ENCODE results near the gene TXNDC5. TPM values are rescaled to one million over a fixed set of nuclear protein-coding genes. Genes with fewer than 3 reads are reported as not detected.
"Not testable (repeated sequence)": the region's sequence is repeated elsewhere in the genome, so short reads cannot be mapped to it uniquely, and the experiment has no call there.

The TXNDC5 gene
- total and polyA plus RNA-seq, 2 experiments from 2014 or later, result 42.9 to 210 TPM

DNA sequence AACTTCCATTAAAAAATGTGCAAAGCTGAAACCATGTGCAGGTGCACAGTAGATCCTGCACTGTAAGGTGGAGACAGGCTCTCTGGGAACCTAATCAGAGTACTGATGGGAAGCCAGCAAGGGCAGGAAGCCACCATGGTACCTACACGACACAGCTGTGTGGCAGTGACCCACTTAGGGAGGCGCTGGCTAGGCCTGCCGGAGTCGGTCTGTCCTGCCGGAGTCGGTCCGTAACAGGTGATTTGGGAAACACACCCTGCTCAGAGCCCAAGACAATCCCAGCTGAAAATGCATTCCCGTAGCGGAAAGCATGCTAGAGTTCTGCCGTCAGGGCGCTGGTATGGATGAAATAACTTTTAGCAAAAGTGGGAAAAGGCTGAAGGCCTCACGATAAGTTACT is 17.2 kb downstream of the TXNDC5 start:
- no peaks in the 10 kb centered on the region for H3K9me2 ChIP-seq (ENCODE audit: insufficient read depth)
- H3F3A ChIP-seq (replicated peaks; ENCODE audit: low read depth), result no peaks in the 10 kb centered on the region
- H3K27ac ChIP-seq (ENCODE audit: low read depth), result no peak overlapping the region
- H3K4me3 Mint-ChIP-seq, result no peak overlapping the region
- peaks cover 3% of the 10 kb centered on the region for H3K27me3 Mint-ChIP-seq (ENCODE audit: insufficient read depth, low read depth, poor library complexity)
- no peaks in the 10 kb centered on the region for H3K79me2 ChIP-seq (replicated peaks; ENCODE audit: insufficient read depth)
- no peak overlapping the region for H2AFZ ChIP-seq
- TF ChIP-seq JUNB (IDR thresholded peaks at IDR 0.05; ENCODE audit: unreplicated experiment), result no peak
- TF ChIP-seq, protein P1, sequence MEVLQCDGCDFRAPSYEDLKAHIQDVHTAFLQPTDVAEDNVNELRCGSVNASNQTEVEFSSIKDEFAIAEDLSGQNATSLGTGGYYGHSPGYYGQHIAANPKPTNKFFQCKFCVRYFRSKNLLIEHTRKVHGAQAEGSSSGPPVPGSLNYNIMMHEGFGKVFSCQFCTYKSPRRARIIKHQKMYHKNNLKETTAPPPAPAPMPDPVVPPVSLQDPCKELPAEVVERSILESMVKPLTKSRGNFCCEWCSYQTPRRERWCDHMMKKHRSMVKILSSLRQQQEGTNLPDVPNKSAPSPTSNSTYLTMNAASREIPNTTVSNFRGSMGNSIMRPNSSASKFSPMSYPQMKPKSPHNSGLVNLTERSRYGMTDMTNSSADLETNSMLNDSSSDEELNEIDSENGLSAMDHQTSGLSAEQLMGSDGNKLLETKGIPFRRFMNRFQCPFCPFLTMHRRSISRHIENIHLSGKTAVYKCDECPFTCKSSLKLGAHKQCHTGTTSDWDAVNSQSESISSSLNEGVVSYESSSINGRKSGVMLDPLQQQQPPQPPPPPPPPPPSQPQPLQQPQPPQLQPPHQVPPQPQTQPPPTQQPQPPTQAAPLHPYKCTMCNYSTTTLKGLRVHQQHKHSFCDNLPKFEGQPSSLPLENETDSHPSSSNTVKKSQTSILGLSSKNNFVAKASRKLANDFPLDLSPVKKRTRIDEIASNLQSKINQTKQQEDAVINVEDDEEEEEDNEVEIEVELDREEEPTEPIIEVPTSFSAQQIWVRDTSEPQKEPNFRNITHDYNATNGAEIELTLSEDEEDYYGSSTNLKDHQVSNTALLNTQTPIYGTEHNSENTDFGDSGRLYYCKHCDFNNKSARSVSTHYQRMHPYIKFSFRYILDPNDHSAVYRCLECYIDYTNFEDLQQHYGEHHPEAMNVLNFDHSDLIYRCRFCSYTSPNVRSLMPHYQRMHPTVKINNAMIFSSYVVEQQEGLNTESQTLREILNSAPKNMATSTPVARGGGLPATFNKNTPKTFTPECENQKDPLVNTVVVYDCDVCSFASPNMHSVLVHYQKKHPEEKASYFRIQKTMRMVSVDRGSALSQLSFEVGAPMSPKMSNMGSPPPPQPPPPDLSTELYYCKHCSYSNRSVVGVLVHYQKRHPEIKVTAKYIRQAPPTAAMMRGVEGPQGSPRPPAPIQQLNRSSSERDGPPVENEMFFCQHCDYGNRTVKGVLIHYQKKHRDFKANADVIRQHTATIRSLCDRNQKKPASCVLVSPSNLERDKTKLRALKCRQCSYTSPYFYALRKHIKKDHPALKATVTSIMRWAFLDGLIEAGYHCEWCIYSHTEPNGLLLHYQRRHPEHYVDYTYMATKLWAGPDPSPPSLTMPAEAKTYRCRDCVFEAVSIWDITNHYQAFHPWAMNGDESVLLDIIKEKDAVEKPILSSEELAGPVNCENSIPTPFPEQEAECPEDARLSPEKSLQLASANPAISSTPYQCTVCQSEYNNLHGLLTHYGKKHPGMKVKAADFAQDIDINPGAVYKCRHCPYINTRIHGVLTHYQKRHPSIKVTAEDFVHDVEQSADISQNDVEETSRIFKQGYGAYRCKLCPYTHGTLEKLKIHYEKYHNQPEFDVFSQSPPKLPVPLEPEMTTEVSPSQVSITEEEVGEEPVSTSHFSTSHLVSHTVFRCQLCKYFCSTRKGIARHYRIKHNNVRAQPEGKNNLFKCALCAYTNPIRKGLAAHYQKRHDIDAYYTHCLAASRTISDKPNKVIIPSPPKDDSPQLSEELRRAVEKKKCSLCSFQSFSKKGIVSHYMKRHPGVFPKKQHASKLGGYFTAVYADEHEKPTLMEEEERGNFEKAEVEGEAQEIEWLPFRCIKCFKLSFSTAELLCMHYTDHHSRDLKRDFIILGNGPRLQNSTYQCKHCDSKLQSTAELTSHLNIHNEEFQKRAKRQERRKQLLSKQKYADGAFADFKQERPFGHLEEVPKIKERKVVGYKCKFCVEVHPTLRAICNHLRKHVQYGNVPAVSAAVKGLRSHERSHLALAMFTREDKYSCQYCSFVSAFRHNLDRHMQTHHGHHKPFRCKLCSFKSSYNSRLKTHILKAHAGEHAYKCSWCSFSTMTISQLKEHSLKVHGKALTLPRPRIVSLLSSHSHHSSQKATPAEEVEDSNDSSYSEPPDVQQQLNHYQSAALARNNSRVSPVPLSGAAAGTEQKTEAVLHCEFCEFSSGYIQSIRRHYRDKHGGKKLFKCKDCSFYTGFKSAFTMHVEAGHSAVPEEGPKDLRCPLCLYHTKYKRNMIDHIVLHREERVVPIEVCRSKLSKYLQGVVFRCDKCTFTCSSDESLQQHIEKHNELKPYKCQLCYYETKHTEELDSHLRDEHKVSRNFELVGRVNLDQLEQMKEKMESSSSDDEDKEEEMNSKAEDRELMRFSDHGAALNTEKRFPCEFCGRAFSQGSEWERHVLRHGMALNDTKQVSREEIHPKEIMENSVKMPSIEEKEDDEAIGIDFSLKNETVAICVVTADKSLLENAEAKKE (CRISPR knock-in tag; IDR thresholded peaks at IDR 0.05), result no peak
- TF ChIP-seq ZNF331 (CRISPR knock-in tag; IDR thresholded peaks at IDR 0.05; ENCODE audit: low read depth), result no peak
- TF ChIP-seq POLR2AphosphoS5 (IDR thresholded peaks at IDR 0.05; ENCODE audit: low read depth), result no peak
- no peak for TF ChIP-seq EZH2phosphoT487 (IDR thresholded peaks at IDR 0.05; ENCODE audit: unreplicated experiment)
- no peak for TF ChIP-seq REST (IDR thresholded peaks at IDR 0.05; ENCODE audit: unreplicated experiment)
- TF ChIP-seq NANOG (IDR thresholded peaks at IDR 0.05; ENCODE audit: borderline replicate concordance), result no peak
- TF ChIP-seq ETS1 (IDR thresholded peaks at IDR 0.05), result no peak
- no peak for TF ChIP-seq EZH2 (IDR thresholded peaks at IDR 0.05; ENCODE audit: low read depth, unreplicated experiment)
- TF ChIP-seq CREB1 (CRISPR knock-in tag; IDR thresholded peaks at IDR 0.05; ENCODE audit: low read depth), result no peak
- ATAC-seq (no peak), DNase-seq (ENCODE audit: low spot score) (no peak)
- peaks cover 92% of the 10 kb centered on the region for H3K36me3 Mint-ChIP-seq (ENCODE audit: low read depth)
- H4K20me1 ChIP-seq (replicated peaks; ENCODE audit: insufficient read depth), result peaks cover 15% of the 10 kb centered on the region
- H3K27ac Mint-ChIP-seq, result no peak overlapping the region
- peaks cover 41% of the 10 kb centered on the region for H3K36me3 ChIP-seq (ENCODE audit: insufficient read depth)
- no peaks in the 10 kb centered on the region for H3K9me3 Mint-ChIP-seq
- H3K4me2 ChIP-seq, result no peak overlapping the region
- H3K4me3 ChIP-seq, result no peak overlapping the region
- no peaks in the 10 kb centered on the region for H3K27me3 ChIP-seq (ENCODE audit: insufficient read depth)
- H3K4me1 Mint-ChIP-seq, result no peaks in the 10 kb centered on the region
- no peaks in the 10 kb centered on the region for H3K4me1 ChIP-seq (ENCODE audit: insufficient read depth)

DNA sequence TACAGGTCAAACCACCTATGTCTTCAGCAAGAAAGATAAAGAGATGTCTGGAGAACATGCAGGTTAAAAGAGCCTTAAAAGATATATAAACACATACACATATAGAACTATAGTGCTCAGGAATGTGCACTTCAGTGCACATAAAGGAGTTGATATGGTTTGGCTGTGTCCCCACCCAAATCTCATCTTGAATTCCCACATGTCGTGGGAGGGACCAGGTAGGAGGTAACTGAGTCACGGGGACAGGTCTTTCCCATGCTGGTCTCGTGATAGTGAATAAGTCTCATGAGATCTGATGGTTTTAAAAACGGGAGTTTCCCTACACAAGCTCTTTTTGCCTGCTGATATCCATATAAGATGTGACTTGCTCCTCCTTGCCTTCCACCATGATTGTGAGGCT is 18.2 kb downstream of the TXNDC5 start:
- H3K4me2 ChIP-seq; H3K79me2 ChIP-seq (replicated peaks; ENCODE audit: insufficient read depth); H3K4me1 Mint-ChIP-seq; H3K9me2 ChIP-seq (ENCODE audit: insufficient read depth); DNase-seq (ENCODE audit: low spot score); H3K27me3 Mint-ChIP-seq (ENCODE audit: insufficient read depth, low read depth, poor library complexity); H3K9me3 Mint-ChIP-seq; H3K4me3 ChIP-seq; H3K4me3 Mint-ChIP-seq; H2AFZ ChIP-seq; H3F3A ChIP-seq (replicated peaks; ENCODE audit: low read depth); ATAC-seq; H3K27ac ChIP-seq (ENCODE audit: low read depth); H3K27me3 ChIP-seq (ENCODE audit: insufficient read depth); H3K27ac Mint-ChIP-seq; H3K4me1 ChIP-seq (ENCODE audit: insufficient read depth): not testable (repeated sequence)
- Histone ChIP-seq H4K20me1 (replicated peaks; ENCODE audit: insufficient read depth) (peaks cover 15% of the 10 kb centered on the region), H3K36me3 (ENCODE audit: insufficient read depth) (peaks cover 40% of the 10 kb centered on the region)
- H3K36me3 Mint-ChIP-seq (ENCODE audit: low read depth), result peaks cover 92% of the 10 kb centered on the region

Data from GM23338 (cell line).